SW480 (cell line): ENCODE data around the gene GLP1R.

Experiments used
- DNase-seq: peaks from one replicate; pipeline ENCODE4 v3.0.0-alpha.2; 2016; ENCODE audit warnings: low spot score

GLP1R gene

GRCh38 chr6:39044181-39044580 lies 4.4 kb upstream of the GLP1R start:
- no peak for DNase-seq

DNA sequence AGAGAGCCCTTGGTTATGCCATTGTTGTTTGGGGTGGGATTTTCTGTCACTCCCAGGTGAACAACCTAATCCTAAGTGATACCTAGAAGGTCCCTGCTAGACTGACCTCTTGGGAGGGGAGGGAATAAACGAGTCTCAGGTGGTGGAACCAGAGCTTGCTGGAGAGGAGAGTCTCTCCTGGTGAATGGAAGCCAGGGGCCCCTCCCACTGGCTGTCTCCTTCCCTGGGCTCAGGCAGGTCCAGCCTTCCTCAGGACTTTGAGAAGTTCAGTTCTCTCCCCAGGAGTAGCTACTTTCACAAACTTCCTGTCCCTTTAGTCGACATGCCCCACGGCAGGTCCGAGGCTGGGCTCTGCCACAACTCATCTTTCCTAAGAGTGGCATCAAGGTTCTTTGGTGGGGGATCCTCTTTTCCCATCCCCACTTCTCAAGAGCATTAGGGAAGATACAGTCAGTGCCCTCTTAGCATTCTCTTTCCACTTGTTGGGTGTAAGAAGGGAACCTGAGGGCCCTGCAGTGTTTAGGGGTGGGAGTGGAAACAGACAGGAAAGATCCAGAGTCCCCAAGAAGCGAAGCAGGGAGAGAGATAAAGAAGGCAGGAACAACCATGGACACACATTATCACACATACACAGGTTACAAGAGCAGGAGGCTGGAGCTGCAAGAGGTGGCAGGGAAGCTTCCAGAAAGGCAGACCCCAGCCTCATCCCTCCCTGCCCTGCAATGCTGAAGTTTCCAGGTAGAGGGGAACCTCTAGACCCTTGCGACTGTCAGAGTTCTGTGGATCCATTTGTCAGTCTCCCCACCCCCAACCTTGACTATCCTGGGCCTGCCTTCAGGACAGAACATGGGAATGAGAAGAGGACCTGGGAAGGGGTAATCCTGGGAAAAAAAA lies 900 bp upstream of the GLP1R start:
- DNase-seq, result no peak

DNA sequence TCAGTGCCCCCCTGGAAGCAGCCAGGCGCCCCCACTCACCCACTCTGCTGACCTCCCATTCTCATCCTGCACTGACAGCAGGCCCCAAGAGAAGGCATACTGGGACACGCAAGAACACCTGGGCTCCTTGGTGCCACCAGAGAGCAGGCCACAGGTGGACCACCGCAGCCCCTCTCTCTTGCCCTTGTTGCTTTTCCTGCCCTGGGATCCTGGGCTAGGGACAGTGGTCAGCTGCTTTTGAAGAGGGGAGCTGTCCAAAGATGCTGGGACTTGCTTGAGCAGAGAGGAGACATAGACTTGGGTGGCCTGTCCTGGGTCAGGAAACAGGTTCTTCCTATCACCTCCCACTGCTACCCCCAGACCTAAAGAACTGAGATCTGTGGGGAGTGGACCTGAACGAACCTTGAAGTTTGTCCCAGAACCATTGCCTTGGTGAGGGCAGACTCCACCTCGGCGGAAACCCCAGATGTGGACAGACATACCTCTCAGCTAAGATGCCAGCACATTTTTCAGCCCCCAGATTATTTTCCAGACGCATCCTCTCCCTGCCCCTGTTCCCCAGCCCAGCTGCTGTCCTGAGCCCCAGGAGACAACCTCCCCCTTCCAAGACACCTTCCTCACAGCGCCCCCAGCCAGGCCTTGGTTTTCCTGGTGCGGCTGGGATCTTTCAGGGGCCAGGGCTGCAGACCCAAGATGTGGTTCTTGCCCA lies 1.1 kb downstream of the GLP1R start:
- no peak for DNase-seq

DNA sequence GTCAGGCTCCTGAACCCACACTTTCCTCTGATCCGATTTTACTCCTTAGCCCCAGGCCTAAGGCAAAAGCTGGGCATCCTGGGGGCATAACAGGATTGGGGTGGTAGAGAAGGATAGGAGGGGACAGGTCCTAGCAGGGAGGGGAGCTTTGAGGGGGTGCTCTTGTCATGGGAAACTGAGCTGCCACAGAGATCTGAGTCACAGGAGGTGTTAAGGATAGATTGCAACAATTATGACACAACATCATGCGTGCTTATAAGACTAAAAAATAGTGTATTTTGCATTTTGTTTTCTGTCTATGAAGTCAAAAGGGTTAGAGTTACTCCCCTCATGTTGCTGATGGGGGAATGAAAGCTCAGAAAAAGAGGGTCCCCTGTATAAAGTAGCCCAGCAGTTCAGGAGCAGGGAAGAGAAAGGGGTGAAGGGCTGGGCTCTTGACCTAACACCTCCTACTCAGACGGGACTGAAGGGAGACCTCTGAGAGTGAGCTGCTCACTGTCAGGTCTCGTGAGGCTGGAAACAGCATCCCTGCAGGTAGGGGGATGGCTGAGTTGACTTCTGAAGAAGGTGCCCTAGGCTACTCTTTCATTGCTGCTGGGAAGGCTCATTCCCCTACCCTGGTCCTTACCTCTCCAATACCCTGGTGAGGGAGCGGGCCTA lies 2.0 kb downstream of the GLP1R start:
- no peak for DNase-seq

GRCh38 chr6:39051399-39052122 lies 3.0 kb downstream of the GLP1R start:
- DNase-seq, result peak; percentile 17

DNA sequence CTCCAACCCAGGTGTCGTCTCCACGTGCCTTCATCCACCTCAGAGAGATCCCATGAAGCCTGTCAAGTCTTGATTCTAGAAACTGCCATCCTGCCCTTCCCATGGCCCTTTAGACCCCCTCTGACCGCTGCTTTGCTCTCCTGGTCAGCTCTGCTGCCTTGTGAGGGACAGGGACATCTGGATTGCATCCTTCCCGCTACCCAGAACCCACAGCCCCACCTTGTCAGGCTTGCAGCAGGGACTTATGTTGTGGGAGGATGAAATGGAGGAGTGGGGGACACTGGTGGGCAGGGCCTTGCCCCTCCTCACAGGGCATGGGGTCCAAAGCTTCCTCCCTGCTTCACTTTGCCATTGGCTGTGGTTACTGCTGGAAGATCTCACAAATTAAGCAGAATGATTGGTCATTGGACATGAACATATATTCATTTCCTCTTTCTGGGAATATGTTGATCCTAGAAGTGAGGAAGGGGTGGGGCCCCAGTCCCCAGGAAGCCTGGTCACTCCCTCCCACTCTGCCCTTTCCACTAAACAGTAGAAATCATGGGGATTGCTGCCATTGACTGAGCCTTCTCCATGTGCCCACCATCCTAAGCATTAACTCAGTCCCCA lies 4.5 kb downstream of the GLP1R start:
- DNase-seq, result no peak

- DNase-seq, result no peak
Observed at GRCh38 chr6:39053854-39054576, 5.4 kb downstream of the GLP1R start.

DNA sequence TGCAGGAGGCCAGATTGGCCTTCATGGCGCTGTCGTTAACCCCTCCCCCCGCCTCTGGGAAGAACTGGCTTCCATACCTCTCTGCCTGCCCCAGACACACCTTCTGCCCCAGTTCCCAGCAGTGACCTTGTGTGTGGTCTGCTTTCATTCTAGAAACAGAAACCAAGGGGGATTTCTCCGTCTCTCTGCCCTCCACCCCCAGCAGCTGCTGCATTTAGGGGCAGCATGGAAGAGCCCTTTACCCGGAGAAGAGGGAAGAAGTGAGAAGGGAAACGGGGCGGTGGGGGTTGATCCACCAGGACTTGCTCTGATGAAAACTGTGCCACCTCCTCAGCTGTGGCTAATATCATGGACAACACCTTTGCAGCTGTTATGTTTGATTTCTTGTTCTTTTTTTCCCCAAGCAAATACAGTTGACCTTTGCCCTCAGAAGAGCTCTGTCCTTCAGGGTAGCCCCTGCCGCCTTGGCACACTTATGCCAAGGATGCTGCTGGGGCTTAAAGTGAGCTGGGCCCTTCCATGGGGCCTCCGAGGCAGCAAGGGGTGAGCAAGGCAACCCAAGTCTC lies 6.1 kb downstream of the GLP1R start:
- no peak for DNase-seq

DNA sequence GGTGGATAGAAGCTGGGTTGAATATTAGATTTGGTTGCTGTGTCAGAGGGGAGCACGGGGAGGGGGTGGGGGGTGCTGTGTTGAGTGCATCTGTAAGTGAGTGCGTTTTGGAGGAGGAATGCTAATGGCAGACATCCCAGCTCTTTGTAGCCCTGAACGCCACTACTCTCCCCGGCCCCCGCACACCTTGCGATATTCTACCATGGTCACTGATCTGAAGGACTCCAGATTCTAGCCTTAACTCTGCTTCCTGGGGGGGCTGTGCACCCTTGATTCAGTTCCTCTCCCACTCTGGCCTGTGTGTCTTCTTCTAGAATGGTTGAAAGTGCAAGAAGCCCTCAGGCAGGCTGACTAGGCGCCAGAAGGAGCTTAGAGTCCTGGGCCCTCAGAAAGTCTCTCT lies 7.1 kb downstream of the GLP1R start:
- DNase-seq, result no peak

GRCh38 chr6:39056191-39056590 lies 7.6 kb downstream of the GLP1R start:
- DNase-seq, result no peak

DNA sequence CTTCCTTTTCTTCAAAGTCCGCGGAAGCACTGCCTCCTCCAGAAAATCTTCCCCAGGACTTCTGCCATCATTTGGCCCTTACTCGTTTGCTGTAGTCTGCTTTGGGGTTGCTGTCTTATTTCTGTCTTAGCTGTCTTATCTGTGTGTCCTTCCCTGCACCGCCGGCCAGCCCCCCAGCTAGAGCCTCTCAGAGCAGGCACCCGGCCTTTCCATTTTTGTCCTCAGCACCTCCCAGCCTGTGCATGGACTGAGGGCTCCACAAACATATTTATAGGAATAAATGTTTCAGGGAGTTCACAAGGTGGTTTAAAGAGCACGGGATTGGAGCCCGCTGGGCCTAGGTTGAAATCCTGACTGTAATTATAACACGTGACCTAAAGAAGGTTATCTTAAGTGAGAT lies 8.1 kb downstream of the GLP1R start:
- no peak for DNase-seq

GRCh38 chr6:39057251-39058155 lies 8.9 kb downstream of the GLP1R start:
- no peak for DNase-seq

GRCh38 chr6:39058471-39059147 lies 10.0 kb downstream of the GLP1R start:
- DNase-seq, result no peak

DNA sequence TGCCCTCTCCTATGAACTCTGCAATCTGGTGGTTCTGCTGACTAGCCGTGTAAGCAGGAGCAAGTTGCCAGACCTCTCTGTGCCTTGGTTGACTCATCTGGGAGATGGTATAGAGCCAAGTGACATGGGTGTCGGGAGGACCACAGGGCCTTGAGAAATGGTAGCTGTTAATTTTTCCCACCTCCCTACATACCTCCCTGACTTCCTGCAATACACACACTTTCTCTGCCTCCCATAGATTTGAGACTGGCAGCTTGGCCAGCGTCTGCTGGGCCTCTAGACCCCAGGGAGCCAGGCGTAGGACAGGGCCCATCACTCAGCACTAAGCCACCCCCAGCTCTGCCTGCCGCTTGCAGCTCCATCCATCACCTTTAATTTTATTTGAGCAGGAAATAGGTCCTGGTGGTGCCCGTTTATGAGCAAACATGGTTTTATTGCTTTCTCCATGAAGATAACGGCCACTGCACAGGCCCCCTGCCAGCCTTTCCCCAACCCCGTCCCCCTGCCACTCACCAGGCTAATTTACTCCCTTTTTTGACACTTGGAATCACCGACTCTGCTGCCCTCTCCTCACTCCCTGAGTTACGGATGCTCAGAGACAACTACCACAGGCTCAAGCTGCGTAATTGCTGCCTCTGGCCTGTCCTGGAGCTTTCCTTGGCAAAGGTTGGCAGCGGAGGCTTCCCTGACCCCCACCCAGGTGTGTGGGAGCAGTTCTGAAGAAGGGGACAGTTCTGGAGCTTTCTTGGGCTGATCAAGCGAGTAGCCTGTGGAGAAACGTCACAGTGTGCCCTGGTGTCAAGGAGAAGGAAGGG lies 11.1 kb downstream of the GLP1R start:
- DNase-seq, result no peak

- DNase-seq, result no peak
Observed at GRCh38 chr6:39060467-39061160, 12.0 kb downstream of the GLP1R start.

GRCh38 chr6:39061182-39061581 lies 12.6 kb downstream of the GLP1R start:
- no peak for DNase-seq

DNA sequence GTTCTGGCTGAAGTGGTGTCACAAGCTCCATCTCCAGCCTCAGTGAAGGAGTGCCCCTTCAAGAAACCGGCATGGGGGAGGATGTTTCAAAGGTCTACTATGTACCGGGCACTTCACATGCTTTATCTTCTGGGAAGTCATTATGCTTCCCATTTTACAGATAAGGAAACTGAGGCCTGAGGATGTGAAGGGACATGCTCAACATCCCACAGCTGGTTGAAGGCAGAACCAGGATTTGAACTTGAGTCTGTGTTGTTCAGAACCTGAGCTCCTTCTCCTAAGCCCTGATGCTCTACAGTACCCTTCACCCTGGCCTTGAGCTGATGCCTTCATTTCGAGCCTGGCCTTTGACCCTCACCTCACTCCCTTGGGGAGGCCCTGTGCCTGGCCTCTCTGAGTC lies 13.0 kb downstream of the GLP1R start:
- DNase-seq, result no peak
